HG03025 (cell line): Measurements from ENCODE around the gene SPSB1.

Experiments
- ATAC-seq: cut with Tn5 transposase; IDR thresholded peaks from one replicate; pipeline ENCODE4 v1.9.1; 2021; ENCODE audit warnings: mild to moderate bottlenecking, moderate library complexity; ENCODE audit not compliant: unreplicated experiment, low FRiP score

Gene SPSB1

DNA sequence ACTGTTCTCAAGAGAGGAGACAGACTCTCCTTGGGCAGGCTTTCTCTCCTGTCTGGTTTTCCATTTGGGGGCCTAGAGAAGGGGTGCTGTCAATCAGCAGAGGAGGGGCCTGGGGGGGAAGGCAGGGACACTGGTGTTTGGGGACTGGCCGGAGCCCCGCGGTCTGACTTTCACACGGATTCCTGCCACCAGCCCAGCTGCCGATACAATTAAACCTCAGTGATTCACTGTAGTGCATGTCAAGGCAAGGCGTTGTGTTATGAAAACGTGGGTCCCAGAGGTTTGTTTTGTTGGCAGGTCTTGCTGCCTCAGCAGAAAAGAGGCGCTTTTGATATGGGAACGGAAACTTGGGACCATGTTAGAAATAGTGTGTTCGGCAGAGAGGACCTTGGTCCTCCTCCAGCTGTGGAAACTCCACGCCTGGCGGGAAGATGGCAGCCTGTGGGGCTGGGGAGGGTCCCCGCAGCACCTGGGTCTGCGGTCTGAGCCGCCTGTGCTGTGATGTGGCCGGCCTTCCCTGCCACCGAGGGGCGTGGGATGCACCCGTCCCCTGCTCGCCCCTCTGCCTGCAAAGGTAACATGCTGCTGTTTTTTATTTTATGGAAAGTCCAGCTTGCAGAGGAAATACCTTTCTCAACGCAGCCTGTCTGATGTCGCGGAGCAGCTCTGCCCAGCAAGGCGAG lies 47.6 kb downstream of the SPSB1 start:
- ATAC-seq: no peak

DNA sequence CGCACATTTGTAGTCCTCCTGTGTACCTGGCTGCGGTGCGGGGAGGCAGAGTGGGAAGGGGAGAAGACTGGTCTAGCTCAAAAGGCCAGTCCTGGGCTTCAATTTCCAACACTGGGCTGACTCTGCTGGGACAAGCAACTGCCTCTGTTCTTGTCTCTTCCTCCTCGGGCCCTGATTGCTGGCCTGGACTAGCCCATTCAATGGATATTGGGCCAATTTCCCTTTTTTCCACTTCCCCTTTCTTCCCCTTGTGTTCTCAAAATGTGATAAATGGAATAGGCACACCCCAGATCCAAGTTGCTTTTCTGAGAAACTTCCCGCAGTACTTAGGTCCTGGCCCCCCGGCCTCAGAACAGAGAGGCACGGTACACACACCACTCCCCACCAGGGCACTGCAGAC lies 48.2 kb downstream of the SPSB1 start:
- ATAC-seq: no peak

- ATAC-seq: no peak
These were observed 48.7 kb downstream of the SPSB1 start for GRCh38 chr1:9341301-9341845.

DNA sequence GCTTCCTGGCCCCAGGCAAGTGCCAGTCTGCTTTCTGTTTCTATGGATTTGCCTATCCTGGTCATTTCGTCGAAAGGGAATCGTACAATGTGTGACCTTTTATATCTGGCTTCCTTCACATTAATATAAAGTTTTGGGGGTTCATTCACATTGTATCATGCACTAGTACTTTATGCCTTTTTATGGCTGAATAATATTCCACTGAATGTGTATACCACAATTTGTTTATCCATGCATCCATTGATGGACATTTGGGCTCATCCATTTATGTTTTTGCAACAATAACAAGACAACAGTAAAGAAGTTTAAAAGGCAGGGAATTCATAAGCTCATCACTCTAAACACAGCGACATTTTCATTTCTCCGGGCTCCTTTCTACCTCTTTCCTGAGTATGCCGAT lies 50.6 kb downstream of the SPSB1 start:
- ATAC-seq: no peak

- no peak for ATAC-seq
These were observed 51.9 kb downstream of the SPSB1 start for GRCh38 chr1:9344426-9345200.

- ATAC-seq: no peak
These were observed 52.8 kb downstream of the SPSB1 start for GRCh38 chr1:9345471-9345870.

DNA sequence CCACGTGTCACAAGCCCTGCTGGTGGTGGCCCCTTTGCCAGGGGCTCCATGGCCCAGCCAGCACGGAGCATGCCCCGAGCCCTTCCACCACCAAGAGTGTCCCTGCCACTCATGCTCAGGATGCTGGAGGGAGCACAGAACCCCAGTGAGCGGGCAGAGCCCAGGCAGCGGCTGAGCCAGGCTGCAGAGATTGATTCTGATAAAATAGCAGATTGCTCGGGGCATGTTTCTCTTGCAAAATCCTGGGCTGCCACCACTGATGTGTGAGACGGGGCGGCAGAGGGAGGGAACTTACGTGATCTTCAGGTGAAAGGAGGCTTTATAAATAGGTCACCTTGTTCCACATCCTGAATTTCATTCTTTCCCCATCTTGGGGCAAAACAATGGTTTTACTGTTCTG lies 53.2 kb downstream of the SPSB1 start:
- ATAC-seq: no peak

DNA sequence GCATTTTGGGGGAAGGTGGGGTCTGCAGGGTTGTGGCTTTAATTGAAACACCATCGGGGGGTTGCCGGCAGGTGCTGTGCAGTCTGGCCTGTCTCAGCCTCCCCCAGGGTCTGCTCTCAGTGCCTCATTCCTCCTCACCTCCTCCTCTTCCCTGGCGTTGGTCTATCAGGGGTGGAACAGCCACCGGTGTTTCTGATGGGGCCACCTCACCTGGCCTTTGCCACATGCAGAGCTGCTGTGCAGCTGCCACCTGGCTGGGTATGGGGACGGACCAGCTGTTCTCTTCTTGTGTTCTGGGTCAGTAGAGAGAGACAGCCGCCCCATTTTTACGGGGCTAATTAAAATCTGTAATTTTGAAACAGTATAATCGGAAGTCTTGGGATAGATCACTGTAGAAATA lies 53.9 kb downstream of the SPSB1 start:
- no peak for ATAC-seq

DNA sequence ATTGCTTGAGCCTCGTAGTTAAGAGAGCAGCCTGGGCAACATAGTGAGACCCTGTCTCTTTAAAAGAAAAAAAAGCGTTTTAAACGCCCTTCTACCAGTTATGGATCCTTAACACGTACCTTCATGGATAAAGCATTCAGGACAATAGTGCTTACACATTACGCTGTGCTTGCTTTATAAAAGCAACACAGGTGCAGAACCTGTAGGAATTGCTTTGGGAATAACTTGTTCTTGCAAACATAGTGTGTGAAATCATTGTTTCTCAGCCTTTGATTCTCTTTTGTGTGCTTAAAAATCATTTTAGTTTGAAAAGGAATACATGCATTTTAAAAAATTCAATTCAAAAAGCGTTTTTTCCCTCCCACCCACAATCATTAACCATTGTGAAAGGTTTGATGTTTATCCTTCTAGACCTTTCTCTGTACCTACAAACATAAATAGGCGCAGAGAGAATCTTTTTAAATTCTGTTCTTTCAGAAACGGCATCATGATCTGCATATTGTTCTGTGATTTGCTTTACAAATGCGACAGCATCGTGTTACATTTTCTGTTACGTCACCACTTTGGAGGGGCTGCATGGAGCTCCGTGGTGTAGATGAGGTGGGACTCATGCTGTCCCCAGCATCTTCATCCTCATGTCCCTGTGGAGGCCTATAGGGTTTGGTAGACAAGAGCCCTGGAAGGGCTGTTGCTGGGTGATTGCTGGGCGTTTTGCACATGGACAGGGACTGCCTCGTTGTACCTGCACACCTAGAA lies 54.6 kb downstream of the SPSB1 start:
- ATAC-seq: no peak

GRCh38 chr1:9349331-9349851 lies 56.7 kb downstream of the SPSB1 start:
- ATAC-seq: no peak

DNA sequence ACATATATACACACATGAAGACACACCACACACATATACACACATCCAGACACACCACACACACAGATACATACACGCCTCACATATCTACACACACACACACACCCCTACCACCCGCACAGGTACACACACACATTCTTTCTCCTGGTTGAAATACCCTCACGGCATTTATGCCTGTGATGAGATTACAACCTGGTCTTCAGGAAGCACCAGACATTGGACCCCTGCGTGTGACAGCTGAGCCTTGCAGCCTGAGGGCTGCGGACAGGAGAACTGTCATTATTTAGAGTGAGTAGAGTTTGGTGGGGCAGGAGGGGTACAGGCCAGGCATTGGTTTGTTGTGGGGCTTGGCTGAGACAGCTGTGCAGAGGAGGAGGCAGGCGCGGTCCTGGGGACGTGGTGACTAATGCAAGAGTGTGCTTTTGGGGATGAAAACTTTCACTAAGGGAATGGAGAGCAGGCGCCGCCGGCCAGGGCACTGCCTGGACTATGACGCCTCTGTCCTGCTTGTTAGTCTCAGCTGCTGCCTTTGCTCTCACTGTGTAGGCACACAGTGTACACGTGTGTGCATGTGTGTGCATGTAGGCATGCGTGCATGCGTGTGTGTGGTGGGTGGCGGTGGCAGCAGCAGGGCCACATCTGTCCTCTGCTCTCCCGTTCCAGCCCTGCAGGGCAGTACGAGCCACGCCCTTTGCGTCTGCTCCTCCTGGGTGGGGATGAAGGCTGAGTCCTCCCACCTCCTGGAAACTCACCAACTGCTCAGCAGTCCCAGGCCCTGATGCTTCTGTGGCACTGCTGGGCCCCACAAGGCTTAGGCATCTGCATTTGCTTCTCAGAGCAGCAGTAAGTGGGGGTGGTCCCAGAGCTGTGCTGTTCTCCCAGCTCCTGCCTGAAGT lies 57.6 kb downstream of the SPSB1 start:
- ATAC-seq: no peak

DNA sequence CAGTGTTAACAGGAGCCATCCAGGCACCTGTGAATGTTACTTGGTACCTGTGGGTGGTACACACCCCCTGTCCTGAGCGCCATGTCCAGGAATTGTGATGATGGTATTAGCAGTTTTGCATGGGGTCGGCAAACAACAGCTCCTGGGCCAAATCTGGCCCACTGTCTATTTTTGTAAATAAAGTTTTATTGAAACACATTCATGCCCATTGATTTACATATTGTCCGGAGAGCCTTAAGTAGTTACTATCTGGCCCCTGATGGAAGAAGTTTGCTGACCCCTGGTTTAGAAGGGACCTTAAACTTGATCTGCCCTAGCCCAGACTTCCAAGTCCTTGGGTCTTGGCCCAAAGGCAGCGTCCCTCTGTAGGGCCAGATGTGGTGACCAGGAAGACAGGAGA lies 58.3 kb downstream of the SPSB1 start:
- no peak for ATAC-seq

- no peak for ATAC-seq
These were observed 59.1 kb downstream of the SPSB1 start for GRCh38 chr1:9351654-9352271.

- no peak for ATAC-seq
These were observed 59.9 kb downstream of the SPSB1 start for GRCh38 chr1:9352377-9353134.

- ATAC-seq: no peak
These were observed 62.8 kb downstream of the SPSB1 start for GRCh38 chr1:9355503-9355902.

GRCh38 chr1:9356021-9356420 lies 63.3 kb downstream of the SPSB1 start:
- no peak for ATAC-seq

DNA sequence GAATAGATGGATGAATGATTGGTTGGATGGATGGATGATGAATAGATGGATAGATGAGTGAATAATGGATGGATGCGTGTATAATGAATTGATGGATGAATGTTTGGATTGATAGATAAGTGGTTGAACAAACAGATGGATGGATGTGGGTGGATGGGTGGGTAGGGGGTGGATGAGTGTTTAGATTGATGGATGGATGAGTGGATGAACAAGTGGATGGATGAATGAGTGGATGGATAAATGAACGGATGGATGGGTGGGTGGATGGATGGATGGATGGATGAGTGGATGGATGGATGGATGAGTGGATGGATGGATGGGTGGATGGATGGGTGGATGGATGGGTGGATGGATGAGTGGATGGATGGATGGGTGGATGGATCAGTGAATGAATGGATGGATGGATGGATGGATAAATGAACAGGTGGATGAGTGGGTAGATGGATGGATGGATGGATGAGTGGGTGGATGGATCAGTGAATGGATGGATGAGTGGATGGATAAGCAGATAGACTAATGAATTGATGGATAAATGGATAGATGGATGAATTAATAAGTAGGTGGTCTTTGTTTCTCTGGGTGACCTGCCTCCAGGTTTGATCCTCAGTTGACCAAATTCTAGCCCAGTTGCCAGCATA lies 64.3 kb downstream of the SPSB1 start:
- no peak for ATAC-seq

- ATAC-seq: no peak
These were observed 65.3 kb downstream of the SPSB1 start for GRCh38 chr1:9357958-9358357.
